Amniotic stem cell (primary cell): ENCODE results near the gene TROAP.
A peak's percentile ranks its signal among the peaks of the same experiment; 100 is the strongest.
"Not testable (repeated sequence)": the region's sequence is repeated elsewhere in the genome, so short reads cannot be mapped to it uniquely, and the experiment has no call there.

Experiments used
- DNase-seq: peaks from one replicate; lab custom pipeline; 2025; lab: John Stamatoyannopoulos, UW

The TROAP gene

GRCh38 chr12:49322708-49323523, at the start of gene TROAP:
Gene TROAP, plus strand, starts transcription at chr12:49323255. Its CDS starts 354 bp downstream, at chr12:49323609.
- DNase-seq, result peak; percentile 99

- DNase-seq, result no peak
These were observed 49.2 kb upstream of the TROAP start for GRCh38 chr12:49273726-49274395.

- DNase-seq, result no peak
These were observed 48.5 kb upstream of the TROAP start for GRCh38 chr12:49274396-49275069.

- no peak for DNase-seq
These were observed 46.5 kb upstream of the TROAP start for GRCh38 chr12:49276304-49277290.

GRCh38 chr12:49277466-49277865, 45.6 kb upstream of the TROAP start:
- no peak for DNase-seq

GRCh38 chr12:49279706-49280159, 43.3 kb upstream of the TROAP start:
- DNase-seq, result no peak

GRCh38 chr12:49280545-49280944, 42.5 kb upstream of the TROAP start:
- DNase-seq, result not testable (repeated sequence)

GRCh38 chr12:49282302-49282701, 40.8 kb upstream of the TROAP start:
- DNase-seq, result no peak

GRCh38 chr12:49282740-49283375, 40.2 kb upstream of the TROAP start:
- DNase-seq, result not testable (repeated sequence)

- DNase-seq, result no peak
These were observed 39.3 kb upstream of the TROAP start for GRCh38 chr12:49283541-49284429.

GRCh38 chr12:49284672-49285071, 38.4 kb upstream of the TROAP start:
- no peak for DNase-seq

- DNase-seq, result no peak
These were observed 35.2 kb upstream of the TROAP start for GRCh38 chr12:49287876-49288275.

- peak; percentile 25 for DNase-seq
These were observed 34.6 kb upstream of the TROAP start for GRCh38 chr12:49288412-49288853.

- DNase-seq, result no peak
These were observed 34.0 kb upstream of the TROAP start for GRCh38 chr12:49288922-49289555.

GRCh38 chr12:49292729-49293055, 30.4 kb upstream of the TROAP start:
- DNase-seq, result no peak

- DNase-seq, result no peak
These were observed 29.7 kb upstream of the TROAP start for GRCh38 chr12:49293056-49293956.

- DNase-seq, result no peak
These were observed 28.8 kb upstream of the TROAP start for GRCh38 chr12:49294086-49294803.

GRCh38 chr12:49294804-49295081, 28.3 kb upstream of the TROAP start:
- DNase-seq, result no peak
